Activated gamma-delta T cell (primary cell): ENCODE measurements around the gene PHEX.

Experiments
- DNase-seq: peaks from one replicate; lab custom pipeline; 2025; lab: John Stamatoyannopoulos, UW

Gene PHEX

DNA sequence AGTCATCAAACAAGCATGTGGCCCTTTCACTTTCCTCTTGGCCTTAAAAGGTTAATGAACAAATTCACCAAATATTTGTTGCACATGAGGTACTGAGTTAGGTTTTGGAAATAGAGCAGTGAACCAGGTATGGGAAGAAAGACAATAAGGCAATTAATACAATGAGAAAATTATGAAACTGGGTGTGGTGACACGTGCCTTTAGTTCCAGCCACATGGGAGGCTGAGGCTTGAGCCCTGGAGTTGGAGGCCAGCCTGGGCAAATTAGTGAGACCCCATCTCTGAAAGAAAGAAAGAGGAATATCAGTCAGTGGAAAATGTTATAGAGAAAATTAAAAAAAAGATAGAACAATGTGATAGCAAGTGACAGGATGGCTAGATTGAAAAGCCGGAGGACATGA is 8.1 kb downstream of the PHEX start:
- no peak for DNase-seq

DNA sequence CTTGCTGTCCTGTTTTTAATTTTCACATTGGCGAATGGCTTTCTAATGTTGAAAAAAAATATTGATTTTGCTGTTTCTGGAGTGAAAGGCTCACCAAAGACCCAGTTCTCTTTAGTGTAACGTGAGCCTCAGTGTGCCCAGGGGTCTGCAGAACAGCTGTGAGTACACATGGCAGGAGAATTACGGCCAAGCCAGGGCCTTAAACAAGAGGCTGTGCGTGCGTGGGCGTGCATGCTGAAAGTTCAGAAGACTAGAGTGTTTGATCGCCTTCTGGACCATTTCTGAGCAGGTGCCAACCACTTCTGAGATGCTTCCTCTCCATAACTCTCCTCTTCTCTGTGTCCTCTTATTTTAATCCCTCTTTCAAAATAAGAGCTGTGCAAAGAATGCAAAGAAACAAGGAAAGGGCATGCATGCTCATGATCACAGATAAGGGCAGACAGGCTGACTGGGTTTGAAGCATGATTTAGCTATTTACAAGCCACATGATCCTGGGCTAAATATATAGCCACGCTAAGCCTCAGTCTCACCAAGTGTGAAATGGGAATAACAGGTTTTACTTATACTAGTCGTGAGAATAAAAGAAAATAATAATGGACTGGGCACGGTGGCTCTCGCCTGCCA is 9.9 kb downstream of the PHEX start:
- no peak for DNase-seq

- no peak for DNase-seq
Measured at GRCh38 chrX:22043872-22044271, 11.7 kb downstream of the PHEX start.

GRCh38 chrX:22047468-22047867 is 15.3 kb downstream of the PHEX start:
- no peak for DNase-seq

DNA sequence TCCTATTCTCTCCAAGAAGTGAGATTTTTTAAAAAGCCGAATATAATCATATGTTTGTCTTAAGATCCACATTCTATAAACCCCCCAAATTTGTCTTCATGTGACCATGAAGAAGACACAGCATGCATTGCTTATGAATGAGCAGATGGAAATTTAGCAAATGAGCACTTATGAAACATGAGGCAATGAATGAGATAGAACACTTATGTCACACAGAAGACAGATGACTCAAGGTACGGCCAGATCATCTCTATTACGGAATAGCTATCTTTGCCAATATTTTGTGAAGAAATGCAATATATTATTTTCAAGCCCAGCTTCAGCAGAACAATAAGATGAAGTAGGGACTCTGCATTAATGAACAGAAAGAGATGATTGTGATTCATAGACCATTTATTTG is 21.4 kb downstream of the PHEX start:
- no peak for DNase-seq

DNA sequence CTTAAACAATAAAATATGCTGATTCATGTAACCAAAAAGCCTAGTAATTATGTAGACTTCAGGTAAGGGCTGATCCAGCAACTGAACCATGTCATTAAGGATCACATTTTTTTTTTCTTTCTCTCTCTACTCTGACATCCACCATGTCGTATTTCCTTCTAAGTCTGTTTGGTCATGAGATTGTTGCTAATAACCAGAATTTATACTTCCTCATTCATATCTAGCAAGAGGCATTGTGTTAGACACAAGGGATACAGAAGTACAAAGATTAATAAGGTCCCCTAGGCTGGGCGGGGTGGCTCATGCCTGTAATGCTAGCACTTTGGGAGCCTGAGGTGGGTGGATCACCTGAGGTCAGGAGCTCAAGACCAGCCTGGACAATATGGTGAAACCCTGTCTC is 24.1 kb downstream of the PHEX start:
- DNase-seq: no peak

GRCh38 chrX:22057667-22058066 is 25.5 kb downstream of the PHEX start:
- no peak for DNase-seq

- no peak for DNase-seq
Measured at GRCh38 chrX:22059775-22060174, 27.6 kb downstream of the PHEX start.

DNA sequence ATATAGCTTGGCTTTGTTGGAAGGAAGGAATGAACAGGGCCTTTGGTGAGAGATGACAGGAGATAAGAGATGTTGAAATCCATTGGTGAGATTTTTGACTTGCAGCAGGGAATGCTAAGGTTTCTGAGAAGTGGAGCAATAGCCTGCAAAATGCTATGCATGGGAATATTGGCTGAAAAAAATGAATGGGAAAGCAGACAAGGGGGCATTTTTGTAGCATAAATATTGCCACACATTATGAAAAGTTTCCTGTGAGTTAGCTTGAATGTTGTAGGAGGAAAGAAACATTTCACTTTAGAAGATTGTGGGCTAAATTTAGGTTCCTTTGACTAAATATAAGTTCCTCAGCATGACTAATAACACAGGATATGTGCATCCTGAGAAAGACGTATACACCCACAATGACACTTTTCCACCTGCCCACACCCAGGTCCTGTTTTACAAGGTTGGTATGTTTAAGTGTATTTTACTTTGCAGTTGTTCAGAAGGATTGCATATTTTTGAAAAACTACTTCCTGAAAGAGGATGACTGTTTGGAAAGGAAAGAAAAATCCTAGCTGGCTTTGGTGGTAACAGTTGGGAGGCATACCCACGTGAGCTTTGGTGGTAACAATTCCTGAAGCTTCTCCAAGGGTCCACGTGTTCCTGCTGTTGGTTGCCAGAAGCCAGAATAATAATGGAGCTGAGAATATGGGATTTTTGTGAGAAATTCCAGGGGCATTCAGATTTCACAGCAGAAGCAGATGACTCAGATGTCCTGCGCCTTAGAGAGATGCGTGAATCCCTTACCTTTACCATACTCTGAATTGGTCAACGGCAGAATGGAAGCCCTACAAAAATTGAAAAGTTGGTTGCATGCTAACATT is 28.5 kb downstream of the PHEX start:
- no peak for DNase-seq

DNA sequence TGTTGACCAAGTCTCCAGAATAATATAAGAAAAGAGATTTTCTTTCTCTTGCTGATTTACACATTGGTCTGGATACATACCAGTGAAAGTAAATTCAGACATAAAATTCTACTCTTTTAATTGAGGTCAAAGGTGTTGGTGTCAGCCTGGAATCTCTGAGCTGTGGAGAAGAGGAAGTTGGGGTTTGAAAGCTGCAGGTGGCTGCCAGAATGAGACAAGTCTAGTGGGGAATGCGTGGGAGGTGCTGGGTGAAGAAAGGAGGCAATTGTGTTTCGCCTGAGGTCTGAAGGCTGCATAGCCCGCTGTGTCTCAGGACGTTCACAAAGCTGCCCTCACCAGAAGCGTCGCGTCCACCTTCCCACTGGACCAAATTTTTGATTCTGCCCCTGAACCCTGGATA is 31.2 kb downstream of the PHEX start:
- no peak for DNase-seq

DNA sequence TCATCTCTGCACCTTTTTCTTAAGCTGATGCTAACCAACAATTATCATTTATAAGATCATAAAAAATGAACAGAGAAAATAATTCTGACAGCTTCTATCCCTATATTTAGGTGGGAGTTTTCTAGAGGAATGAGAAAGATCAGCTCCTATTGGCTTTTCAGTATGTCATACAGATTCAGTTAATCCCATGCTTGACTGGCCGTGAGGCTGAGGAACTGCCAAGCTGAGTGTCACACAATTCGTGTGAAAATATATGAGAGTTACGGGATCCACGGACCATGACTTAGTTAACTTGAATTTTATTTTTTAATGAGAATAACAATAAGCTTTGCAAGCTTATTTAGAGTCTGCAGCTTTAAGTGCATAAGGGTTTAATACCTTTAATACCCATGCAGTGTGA is 37.5 kb downstream of the PHEX start:
- no peak for DNase-seq

GRCh38 chrX:22073928-22074327 is 41.8 kb downstream of the PHEX start:
- DNase-seq: no peak

GRCh38 chrX:22078117-22078516 is 46.0 kb downstream of the PHEX start:
- DNase-seq: no peak

- no peak for DNase-seq
Measured at GRCh38 chrX:22081475-22082092, 49.5 kb downstream of the PHEX start.

DNA sequence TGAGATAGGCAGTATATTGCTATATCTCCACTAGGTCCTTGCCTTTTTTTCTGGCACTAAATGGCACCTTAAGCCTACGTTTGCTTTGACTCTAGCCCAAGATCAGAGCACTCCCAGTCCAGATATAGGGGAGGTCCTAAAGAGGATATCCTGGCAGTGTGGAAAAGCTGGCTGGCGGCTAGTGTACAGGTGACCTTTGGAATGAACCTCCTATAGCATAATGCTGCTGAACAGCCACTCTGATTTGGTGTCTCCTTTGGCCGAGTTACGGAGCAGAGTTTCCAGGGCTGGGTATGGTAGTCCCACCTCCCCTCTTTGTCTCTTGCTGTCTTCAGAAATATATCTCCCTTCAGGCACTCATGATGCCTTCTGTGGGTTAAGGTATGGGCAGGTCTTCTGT is 53.9 kb downstream of the PHEX start:
- no peak for DNase-seq

- DNase-seq: no peak
Measured at GRCh38 chrX:22087011-22087557, 55.0 kb downstream of the PHEX start.

- no peak for DNase-seq
Measured at GRCh38 chrX:22088326-22088725, 56.2 kb downstream of the PHEX start.

- DNase-seq: no peak
Measured at GRCh38 chrX:22090181-22090580, 58.1 kb downstream of the PHEX start.

DNA sequence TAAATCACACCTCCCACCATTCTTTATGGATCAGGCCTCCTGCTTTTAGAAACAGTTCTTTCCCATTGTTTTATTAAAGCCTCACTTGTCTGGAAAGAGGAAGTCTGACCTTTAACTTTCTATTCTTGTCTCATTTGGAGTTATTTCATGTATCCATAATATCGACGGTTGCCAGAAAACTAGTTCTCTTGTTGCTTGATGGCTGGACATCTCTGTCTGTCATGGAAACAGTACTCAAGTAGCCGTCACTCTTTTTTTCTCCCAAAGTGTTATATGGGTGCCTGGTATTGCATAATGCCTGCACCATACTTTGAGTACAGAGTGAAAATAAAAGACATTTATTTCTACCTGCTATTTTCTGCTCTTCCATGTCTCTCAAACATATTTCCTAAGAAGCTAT is 61.4 kb downstream of the PHEX start:
- DNase-seq: no peak

DNA sequence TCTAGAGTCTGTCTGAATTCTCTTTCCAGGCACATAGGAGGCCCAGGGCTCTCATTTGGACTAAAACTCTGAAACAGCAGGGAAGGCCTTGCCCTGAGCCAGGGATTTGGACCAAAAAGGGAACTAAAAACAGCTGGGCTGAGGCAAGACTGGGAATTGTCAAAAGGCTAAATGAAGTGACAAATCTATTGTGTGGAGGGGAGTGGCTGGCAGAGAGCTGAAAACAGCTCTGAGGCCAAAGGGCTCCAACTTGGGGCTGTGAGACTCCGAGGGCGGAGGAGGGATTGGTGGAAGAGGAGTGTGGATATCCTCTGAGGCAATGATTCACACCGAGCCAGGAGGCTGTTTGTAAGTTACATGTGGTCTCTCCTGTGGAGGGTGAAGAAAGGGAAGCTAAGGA is 63.2 kb downstream of the PHEX start:
- DNase-seq: no peak

GRCh38 chrX:22095856-22096255 is 63.7 kb downstream of the PHEX start:
- DNase-seq: no peak

DNA sequence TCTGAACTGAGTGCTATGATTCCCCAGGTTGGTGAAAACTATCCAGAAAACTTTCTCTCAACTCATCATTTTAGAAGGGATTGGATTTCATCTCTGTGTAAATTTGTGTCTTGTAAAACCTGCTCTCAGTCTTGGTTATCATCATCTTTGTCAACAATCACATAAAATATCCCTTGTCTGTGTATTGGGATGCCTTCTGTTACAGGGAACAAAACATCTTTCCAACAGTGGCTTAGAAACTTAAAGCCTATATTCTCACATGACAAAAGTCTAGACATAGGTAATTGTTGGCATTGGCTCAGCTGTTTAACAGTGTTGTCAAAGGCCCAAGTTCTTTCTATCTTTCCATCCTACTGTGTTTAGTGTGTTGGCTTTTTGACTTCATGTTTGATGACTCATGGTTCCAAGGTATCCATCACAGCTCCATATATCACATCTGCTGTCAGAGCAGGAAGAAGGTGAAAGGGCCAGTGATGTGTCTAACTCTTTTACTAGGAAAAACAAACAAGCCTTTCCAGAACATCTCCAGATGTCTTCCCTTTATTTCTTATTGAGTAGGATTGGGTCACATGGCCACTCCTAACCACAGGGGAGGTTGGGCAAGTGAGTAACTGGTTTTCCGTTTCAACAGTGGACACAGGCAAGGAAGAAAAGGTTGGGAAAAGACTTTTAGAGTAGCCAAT is 65.0 kb downstream of the PHEX start:
- DNase-seq: no peak
